GM19397 (cell line): Measurements from ENCODE around the gene SLC12A7.
A peak's percentile ranks its signal among the peaks of the same experiment; 100 is the strongest.
"Not testable (repeated sequence)": the region's sequence is repeated elsewhere in the genome, so short reads cannot be mapped to it uniquely, and the experiment has no call there.

Experiments used
- ATAC-seq: cut with Tn5 transposase; IDR thresholded peaks from one replicate; pipeline ENCODE4 v1.9.1; 2021; ENCODE audit warnings: mild to moderate bottlenecking, moderate library complexity; ENCODE audit not compliant: unreplicated experiment

Gene SLC12A7

DNA sequence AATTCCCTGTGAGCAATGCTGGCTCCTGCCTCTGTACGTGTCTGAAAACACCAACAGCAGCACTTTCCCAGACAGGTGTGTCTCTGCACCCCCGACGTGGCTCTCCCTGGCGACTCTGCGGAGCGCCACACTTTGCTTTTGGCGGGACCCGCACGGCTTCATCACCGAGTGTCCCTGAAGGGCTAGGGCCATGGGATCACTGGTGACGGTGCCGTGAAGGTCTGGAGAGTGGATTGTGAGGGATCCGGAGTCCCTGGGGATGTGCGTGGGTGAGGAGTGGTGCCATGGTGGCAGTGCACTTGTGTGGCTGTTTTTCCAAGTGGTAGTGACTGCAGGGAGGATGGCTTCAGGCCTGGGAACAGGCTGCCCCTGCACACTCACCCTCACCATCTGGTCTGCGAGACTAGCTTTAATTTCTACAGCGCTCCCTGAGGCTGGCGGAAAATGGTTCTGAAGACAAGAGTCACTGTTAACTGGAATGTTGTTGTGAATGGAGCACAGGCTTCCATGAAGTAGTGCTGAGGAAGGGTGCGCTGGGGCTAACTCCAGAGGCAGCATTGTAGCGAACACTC is 100.0 kb downstream of the SLC12A7 start:
- ATAC-seq, result no peak

DNA sequence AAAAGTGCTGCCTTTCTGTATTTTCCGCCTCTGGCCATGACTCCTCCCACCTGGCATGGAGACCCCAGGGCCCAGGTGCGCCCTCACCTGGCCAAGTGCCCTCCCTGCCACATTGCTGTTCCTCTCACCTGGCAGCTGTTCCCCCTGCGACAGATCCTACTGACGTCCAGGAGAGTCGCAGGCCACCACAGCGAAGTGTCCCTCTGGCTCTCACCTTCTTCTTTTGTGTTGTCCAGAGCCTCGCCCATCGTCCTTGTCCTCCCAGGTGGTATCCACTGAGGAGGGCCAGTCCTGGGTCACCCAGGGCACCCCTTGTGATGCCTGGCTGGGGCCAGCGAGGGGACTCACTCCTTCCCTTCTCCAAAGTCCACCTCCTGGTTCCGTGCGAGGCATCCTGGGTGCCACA is 100.6 kb downstream of the SLC12A7 start:
- no peak for ATAC-seq

DNA sequence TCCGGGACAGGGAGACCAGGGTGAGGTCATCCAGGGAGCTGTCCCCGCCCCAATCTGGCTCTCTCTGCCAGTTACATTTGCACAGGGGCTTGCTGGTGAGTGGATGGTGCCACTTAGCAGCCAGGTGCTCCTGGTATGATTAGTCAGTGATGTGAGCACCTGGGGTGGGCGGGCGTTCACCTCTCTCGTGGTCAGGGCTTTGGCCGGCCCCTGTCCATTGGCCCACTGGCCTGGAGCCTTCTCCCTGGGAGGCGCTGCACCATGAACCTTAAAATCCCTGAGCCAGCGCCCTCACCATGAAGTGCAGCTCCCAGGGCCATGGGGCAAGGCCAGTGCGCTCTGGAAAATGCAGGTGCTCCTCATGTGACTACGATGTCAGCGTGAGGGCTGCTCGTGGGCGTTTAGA is 101.2 kb downstream of the SLC12A7 start:
- no peak for ATAC-seq

DNA sequence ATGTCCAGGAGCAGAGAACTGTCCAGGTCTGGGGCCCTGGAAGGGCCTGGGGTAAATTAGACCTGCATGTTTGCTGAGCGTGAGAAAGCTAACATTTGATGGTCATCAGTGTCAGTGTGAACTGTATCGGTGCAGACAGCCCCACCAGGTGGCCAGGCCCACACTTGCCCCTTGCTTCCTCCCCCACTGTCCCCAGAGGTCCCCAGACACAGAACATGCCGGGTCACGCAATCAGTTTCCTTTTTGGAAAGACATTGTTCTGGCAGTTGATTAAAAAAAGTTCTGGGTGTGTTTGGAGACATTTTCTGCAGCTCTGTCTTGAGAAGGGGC is 101.7 kb downstream of the SLC12A7 start:
- ATAC-seq, result no peak

DNA sequence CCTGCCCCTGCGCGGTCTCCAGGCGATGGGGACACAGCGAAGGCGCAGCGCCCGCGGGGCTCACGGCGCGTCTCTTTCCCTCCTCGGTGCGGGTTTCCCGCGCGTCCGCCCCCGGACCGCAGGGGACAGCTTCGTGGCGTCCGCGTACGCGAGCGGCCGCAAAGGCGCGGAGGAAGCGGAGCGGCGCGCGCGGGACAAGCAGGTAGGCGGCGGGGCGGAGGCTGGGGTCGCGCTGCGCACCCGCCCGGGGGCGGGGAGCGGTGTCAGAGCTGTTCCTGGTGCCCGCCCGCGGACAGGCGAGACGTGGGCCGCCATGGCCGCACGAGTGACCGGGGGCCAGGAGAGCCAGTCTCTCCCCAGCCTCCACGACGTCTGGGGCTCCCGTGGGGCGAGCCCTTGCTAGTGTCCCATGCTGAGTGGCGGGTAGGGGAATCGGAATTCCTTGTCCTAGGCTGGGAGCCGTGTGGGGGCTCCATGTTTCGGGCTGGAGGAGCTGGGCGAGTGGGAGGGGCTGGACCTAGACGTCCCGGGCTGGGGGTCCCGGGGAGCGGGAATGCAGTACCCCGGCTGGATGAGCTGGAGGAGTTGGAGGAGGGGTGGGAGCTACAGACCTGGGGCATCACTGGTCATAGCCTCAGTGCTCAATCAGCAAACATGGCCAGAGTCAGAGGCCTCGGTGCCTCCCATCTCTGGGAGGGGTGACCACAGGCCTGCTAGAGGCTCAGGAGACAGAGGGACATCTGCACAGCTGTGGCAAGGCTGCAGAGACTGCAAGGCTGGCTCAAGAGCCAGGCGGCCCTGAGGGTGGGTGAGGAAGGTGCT is 102.3 kb downstream of the SLC12A7 start:
- no peak for ATAC-seq

DNA sequence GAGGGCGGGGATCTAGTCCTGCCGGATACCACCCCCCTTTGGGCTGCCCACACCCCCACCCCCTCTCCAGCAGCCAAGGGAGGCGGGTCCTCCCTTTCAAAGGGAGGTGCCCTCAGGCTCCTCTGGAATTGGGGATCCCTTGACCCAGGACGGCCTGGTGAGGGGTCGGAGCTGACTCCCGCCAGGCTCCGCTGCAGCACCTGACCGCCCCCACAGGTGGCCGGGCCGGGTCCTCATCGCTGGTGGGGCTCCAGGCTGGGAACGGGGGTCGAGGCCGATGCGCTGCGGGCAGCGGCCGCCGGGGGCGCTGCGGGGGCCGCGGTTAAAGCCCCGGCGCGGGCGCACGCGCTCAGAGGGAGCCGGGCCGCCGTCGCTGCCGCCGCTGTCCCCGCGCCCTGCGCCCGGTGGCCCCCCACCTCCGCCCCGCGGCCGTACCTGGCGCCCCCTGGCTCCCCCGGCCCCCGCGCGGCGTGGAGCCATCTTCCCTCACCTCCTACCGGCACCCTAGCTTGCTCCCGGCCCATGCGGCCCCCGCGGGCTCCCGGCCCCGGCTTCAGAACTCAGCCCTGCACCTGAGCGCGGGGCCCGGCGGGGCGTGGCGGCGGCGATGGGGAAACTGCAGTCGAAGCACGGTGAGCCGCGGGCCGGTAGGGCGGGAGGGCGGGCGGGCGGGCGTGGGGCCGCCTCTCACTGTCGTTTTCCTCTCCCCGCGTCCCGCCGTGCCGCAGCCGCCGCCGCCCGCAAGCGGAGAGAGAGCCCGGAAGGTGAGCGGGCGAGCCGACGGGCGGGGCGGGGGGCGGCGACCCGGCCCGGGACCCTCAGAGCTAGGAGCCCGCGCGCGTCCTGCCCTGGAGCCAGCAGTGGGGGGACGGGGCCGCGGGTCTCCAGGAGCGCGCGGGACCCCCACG is 103.2 kb downstream of the SLC12A7 start, which contains the start of gene NKD2:
TSS of gene NKD2 (plus strand) at position 352 of the 908 bp plus-strand sequence. CDS start at position 608, 256 bp downstream.
- ATAC-seq, result peak; percentile 46

DNA sequence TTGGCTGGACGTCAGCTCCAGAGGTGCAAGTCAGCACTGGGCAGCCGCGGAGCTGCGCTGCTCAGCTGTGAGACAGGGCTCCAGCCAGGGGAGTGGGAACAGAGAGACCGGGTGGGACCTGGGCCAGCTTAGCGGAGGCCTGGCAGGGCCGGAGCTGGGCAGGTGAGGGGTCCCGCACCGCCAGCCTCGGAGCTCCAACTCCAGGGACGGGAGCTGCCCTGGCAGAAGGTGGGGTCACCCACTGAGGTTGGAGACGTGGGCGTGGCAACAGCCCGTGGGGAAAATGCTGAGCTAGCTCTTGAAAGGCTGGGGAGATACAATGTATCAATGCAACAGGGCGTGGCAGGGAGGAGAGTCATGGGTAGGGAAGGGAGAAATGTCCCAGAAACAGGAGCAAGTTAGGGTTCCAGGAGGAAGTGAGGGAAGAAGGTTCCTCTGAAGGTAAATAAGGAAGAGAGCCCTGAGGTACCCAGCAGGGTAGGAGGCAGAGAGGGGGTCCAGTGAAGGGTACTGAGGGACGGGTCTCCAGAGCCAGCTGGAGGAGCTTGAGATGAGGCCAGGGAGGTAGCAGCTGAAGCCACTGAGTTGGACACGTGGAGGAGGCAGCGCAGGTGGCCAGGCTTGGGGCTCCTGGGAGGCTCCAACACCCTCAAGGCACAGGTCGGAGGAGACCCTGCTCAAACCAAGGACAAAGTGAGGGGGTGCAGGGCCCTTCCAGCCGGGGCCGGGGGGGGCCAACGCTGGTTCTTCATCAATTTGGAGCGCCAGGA is 104.0 kb downstream of the SLC12A7 start:
- ATAC-seq, result no peak

DNA sequence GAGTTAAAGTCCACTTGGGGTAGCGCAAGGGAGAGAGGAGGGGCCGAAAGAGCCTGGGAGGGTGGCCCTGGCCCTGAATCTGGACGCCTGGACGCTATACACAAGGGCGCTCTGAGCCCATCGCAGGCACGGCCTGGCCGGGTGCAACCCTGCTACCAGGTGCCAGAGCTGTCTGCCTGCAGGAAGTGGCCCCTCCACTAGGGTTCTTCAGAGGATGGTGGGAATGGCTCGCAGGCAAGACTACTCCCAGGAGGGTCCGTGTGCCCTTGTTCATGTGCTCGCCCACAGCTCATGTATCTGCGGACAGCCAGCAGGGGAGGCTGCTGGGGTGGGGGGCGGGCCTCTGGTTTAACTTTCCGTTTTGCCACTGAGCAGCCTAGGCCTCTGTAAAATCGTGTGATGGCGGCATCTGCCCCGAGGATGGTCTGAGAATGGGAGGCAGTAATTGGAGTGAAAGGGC is 104.6 kb downstream of the SLC12A7 start:
- ATAC-seq, result no peak

DNA sequence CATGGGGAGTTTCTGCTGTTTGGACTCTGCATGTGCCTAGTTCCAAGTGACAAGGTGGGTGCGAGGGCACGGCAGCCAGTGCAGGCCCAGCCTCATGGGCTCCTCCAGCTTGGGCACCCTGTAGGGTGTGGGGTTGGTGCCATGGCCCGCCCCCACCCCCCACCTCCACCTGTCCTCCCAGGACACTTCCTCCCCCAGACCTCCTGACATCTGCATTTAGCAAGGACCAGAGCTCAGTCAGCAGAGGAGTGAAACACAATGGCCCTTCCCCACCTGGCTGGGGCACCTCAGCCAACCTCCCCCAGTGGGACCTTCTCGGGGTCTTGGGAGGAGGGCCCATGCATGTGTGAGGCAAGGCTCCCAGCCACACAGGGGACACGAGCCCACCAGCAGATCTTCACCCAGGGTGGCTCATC is 105.2 kb downstream of the SLC12A7 start:
- no peak for ATAC-seq

DNA sequence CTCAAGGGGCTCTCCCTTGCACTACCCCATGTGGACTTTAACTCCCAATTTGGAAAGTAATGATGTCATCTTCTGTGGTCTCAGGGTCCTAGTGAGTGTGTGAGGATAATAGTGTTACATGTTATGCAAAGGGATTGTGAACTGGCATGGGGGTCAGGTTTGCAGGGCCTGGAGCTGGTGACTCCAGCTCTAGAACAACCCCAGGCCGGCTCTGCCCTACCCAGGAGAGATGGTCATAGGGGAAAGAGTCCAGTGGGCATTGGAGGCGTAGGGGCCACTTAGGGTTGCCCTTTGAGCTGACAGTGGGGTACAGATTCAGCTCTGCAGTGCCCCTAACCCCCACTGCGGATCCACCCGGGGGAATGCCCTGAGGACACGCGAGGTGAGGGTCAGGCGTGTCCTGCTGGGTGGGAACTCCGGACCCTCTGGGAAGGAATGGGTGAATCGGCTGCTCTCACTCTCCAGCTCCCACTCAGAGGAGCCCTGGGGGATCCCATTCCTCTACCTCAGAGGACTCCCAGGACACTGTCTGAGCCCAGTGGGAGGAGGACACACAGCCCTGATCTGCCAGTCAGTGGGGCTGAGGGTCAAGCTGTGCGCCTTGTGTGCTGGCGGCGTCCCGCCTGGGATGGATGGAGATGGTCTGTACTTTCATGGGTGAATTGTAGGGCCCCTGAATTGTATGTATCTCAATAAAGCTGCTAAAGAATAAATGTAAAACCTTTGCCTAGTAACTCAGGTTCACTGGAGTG is 105.8 kb downstream of the SLC12A7 start:
- no peak for ATAC-seq

DNA sequence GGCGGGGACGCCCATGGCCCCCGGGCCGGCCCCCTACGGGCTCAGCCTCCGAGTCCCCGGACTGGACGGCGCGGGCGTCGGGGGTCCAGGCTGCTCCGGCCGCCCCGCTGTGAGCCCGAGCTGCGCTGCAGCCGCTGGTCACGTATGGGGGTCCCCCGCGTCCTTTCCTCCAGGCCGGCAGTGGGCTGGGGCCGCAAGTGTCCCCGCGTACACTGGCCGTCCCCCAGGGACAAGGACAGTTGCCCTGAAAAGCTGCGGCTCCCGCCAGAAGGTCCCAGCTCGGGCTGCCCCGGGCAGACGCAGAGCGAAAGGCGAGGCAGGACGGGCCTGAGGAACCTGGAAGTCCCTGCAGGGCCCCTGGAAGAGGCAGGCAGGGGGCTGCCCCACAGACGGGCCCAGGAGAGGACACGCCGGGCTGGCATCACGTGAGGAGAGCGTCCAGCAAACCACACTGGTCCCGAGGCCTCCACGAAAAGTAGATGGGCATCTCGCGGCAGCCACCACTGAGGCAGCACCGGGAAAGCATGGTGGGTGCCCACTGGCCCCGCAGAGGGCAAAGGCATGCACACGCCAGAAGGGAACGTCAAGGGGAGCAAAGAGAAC is 106.5 kb downstream of the SLC12A7 start:
- no peak for ATAC-seq

DNA sequence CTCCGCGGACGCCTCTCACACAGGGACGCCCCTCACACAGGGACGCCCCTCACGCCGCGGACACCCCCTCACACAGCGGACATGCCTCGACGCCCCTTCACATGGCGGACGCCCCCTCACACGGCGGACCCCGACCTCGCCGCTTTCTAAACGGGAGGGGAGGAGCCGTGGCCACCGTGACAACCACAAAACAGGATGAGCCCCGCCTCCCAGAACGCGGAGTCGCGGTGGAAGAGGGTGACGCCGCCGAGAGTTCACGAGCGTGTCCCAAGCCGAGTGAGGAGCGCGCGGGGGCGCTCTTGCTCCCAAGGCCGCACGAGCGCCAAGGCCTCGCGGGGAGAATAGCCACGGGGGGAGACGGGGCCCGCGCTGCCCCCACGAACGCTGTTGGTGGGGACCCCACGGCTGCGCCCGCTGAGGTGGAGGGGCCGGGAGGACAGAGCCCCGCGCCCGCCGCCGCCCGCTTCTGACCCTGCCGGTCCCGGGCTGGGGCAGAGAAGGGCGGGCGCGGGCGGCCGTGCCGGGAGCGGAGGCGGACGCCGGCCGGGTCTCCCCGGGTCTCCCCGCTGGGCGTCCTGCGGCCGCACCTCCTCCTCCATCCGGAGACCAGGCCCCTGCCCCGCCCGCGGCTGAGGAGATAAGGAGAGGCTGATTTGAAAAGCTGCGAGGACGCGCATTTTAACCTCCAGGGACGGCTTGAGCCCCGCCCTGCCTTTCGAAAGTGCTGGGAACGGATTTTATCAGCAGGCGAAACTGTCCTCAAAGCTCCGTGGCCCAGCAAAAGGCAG is 107.2 kb downstream of the SLC12A7 start:
- ATAC-seq, result no peak

DNA sequence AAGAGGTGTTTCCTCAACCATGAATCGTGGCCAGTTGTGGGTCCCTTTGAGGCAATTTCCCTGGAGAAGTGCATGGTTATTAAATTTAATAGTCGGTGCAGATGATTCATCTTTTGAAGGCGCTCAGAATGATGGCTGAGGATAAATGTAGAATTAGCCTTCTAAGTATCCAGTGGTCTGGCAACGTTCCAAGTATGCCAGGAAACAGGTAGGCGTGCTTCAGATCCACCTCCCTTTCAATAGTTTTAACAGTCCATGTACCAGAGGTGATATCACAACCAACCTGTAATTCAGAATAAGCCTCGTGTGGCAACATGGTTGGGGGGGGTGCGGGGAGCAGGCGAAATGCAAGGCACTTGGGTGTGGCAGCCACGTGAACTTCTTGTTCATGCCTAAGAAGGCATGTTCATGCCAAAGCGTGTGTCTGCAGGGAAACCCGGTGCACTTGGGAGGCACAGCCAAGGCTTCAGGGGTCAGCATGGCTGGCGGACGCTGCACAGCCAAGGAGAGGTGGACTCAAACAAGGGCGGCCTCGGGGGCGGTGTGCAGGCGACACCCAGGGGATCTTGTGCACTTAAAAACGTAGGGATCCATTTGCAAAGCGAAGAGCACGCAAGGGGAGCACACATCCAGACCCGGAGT is 108.4 kb downstream of the SLC12A7 start:
- no peak for ATAC-seq

DNA sequence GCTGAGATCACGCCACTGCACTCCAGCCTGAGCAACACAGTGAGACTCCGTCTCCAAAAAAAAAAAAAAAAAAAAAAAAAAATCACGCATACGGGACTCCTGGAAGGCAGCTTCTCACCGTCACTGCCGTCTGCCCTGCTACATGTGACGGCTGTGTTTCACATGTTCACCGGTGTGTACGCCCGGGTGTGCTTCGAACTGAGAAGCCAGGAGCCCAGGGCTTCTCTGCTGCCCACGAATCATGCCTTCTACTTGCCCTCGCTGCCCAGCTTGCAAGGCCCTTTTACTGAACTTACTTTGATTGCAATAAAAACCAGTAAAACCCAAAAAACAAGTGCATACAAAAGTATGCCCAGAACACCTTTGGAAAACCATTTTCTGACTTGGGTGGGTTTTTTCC is 109.0 kb downstream of the SLC12A7 start:
- ATAC-seq, result no peak

DNA sequence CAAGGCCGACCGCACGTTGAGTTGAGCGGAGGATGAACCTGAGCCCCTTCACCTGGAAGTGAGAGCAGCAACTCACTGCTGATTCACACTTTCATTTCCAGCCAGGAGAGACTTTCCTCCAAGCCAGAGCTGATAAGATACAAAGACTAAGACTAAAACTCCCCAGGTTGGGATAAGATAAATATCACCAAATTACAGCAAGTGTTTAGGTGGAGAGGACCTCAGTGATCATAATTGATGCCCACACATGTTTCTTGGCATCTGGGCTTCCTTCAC is 109.7 kb downstream of the SLC12A7 start:
- no peak for ATAC-seq

DNA sequence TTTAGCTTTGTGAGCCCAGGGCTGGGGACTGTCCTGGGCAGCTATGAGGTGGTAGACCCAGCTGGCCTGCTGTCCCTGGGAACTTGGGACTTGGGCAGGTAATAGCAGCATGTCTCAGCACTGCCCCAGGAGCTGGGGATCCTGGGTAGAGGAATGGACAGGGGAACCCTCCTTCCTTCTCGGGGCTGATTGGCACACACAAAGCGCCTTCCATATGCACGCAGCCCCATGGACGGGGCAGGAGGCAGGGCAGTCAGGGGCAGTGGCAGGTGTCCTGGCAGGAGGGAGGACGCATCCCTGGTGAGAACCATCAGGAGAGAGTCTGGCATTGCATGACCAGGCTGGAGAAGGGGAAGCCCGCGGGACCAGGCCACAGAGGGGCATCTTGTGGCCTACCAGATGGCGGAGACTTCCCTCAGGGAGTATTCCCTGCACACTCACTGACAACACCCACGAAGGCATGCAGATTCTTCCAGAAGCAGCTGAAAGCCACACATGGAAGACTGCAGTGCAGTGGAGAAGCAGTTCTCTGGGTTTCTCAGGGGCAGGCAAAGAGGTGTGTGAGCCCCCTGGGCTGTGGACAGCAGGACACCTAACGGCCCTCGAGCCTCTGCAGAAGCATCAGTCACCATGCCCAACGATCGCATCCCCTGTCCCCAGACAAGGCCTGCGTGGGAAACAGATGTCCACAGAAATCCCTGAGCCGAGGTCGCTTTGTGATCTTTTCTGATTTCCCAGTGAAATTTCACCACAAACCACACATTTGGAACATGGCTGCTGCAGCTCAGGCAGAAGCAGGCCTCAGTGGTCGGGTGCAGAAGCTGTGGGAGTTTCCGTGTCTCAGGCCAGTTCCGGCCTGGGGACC is 110.2 kb downstream of the SLC12A7 start:
- ATAC-seq, result no peak

DNA sequence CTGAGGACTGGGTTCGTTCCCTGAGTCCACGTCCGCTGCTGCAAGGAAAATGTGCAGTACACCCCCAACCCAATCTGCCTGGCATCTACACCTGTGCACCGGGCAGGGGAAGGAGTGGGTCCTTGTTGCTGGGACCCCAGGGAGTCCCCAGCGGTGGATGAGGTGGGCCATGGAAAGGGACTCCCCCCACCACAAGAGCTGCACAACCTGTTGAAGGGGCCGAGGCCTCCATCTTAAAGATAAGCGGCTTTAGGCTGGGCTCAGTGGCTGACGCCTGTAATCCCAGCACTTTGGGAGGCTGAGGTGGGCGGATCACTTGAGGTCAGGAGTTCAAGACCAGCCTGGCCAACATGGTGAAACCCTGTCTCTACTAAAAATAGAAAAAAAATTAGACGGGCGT is 111.0 kb downstream of the SLC12A7 start:
- not testable (repeated sequence) for ATAC-seq
